ENCODE measurements around the gene MCHR2.
"Not testable (repeated sequence)": the region's sequence is repeated elsewhere in the genome, so short reads cannot be mapped to it uniquely, and the experiment has no call there.

Gene MCHR2

GRCh38 chr6:99993533-99994251 is at the start of gene MCHR2:
Gene MCHR2 (minus strand): TSS chr6:99994223. CDS start chr6:99956147, 38,076 bp downstream.
- no peak for DNase-seq

GRCh38 chr6:100038546-100038945 is 44.5 kb upstream of the MCHR2 start:
- not testable (repeated sequence) for DNase-seq

GRCh38 chr6:100035873-100036653 is 42.0 kb upstream of the MCHR2 start:
- DNase-seq, result no peak

GRCh38 chr6:100023798-100024197 is 29.8 kb upstream of the MCHR2 start:
- no peak for DNase-seq

GRCh38 chr6:100022847-100023246 is 28.8 kb upstream of the MCHR2 start:
- no peak for DNase-seq

- DNase-seq, result no peak
These were observed 14.8 kb upstream of the MCHR2 start for GRCh38 chr6:100008857-100009256.

- peak; percentile 39 for DNase-seq
These were observed 7.9 kb upstream of the MCHR2 start for GRCh38 chr6:100001915-100002388.

- DNase-seq, result no peak
These were observed 3.1 kb upstream of the MCHR2 start for GRCh38 chr6:99997141-99997540.

- DNase-seq, result no peak
These were observed 1.9 kb upstream of the MCHR2 start for GRCh38 chr6:99995916-99996315.

GRCh38 chr6:99993146-99993532 is 884 bp downstream of the MCHR2 start:
- DNase-seq, result no peak

GRCh38 chr6:99991955-99992354 is 2.1 kb downstream of the MCHR2 start:
- DNase-seq, result no peak

- no peak for DNase-seq
These were observed 13.3 kb downstream of the MCHR2 start for GRCh38 chr6:99980741-99981140.

- no peak for DNase-seq
These were observed 14.1 kb downstream of the MCHR2 start for GRCh38 chr6:99979953-99980352.

- no peak for DNase-seq
These were observed 27.0 kb downstream of the MCHR2 start for GRCh38 chr6:99967052-99967451.

- no peak for DNase-seq
These were observed 34.0 kb downstream of the MCHR2 start for GRCh38 chr6:99960027-99960426.

- DNase-seq, result no peak
These were observed 42.8 kb downstream of the MCHR2 start for GRCh38 chr6:99951016-99951805.

- no peak for DNase-seq
These were observed 48.0 kb downstream of the MCHR2 start for GRCh38 chr6:99946005-99946404.

- no peak for DNase-seq
These were observed 50.2 kb downstream of the MCHR2 start for GRCh38 chr6:99943846-99944245.

GRCh38 chr6:99940582-99940981 is 53.4 kb downstream of the MCHR2 start:
- DNase-seq, result no peak

GRCh38 chr6:99933129-99933528 is 60.9 kb downstream of the MCHR2 start:
- DNase-seq, result no peak

- DNase-seq, result no peak
These were observed 81.4 kb downstream of the MCHR2 start for GRCh38 chr6:99912657-99913056.

- no peak for DNase-seq
These were observed 88.6 kb downstream of the MCHR2 start for GRCh38 chr6:99905209-99906106.
